Keratinocyte (primary cell): ENCODE measurements around the gene MRTFB.

Source experiments
- CTCF ChIP-seq, 3 experiments: IDR thresholded peaks in 1 of 3; conservative IDR thresholded peaks in 1 of 3; optimal IDR thresholded peaks in 1 of 3; 2 replicates in 2 of 3; 3 replicates in 1 of 3; pipeline versions ENCODE3 to v1.5.1; 2011; ENCODE audit warnings: low read length in 3 of 3, mild to moderate bottlenecking in 3 of 3, moderate library complexity in 2 of 3, control low read depth in 1 of 3, inconsistent platforms in 1 of 3; ENCODE audit not compliant: insufficient read depth in 2 of 3; ENCODE audit errors: extremely low read depth in 1 of 3
- EZH2 ChIP-seq: IDR thresholded peaks from one replicate; pipeline ENCODE4 v1.6.1; 2012; ENCODE audit warnings: inconsistent platforms, mild to moderate bottlenecking, low read length, moderate library complexity

- no peak for TF ChIP-seq CTCF (optimal IDR thresholded peaks at IDR 0.05 in 1 of 3, IDR thresholded peaks at IDR 0.05 in 1 of 3, conservative IDR thresholded peaks at IDR 0.05 in 1 of 3; ENCODE audit: extremely low read depth in 1 of 3, insufficient read depth in 2 of 3, low read length in 3 of 3)
- no peak for TF ChIP-seq EZH2
Measured at GRCh38 chr16:14304891-14305460, 233.9 kb downstream of the MRTFB start.
